ENCODE data around the gene ALG8. TPM values are rescaled to one million over a fixed set of nuclear protein-coding genes. Genes with fewer than 3 reads are reported as not detected.
"Not testable (repeated sequence)": the region's sequence is repeated elsewhere in the genome, so short reads cannot be mapped to it uniquely, and the experiment has no call there.

ALG8 gene
- total and polyA plus RNA-seq, 12 donors = 9.6 to 69.1 (median 16.8) TPM

DNA sequence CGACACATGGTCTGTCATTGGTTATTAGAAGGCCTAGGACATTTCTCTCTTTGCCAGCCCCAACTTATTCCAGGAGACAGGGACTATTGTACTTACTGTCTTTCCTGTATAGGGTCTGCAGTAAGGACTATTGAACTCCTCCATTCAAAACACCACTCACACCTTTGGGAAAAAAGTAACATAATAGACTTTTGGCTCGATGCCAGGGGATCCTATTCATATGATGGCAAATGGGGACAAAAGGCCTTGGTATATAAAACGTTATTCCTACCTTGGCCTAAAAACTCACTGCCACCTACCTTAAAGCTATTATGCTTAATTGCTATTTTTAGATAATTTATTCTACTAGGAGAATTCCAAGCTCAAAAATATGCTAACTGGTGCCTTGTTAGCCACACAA is 53.5 kb downstream of the ALG8 start:
- H3K36me3 ChIP-seq = no peaks in the 10 kb centered on the region
- no peak for ATAC-seq
- peaks cover 0 to 2% (median 0%) of the 10 kb centered on the region in 9 donors for H3K4me1 ChIP-seq
- H3K4me3 ChIP-seq = no peak overlapping the region
- no peak overlapping the region for H3K27ac ChIP-seq
- intact Hi-C loops (cut with DNase I) = no loop called here
- TF ChIP-seq, protein P1, sequence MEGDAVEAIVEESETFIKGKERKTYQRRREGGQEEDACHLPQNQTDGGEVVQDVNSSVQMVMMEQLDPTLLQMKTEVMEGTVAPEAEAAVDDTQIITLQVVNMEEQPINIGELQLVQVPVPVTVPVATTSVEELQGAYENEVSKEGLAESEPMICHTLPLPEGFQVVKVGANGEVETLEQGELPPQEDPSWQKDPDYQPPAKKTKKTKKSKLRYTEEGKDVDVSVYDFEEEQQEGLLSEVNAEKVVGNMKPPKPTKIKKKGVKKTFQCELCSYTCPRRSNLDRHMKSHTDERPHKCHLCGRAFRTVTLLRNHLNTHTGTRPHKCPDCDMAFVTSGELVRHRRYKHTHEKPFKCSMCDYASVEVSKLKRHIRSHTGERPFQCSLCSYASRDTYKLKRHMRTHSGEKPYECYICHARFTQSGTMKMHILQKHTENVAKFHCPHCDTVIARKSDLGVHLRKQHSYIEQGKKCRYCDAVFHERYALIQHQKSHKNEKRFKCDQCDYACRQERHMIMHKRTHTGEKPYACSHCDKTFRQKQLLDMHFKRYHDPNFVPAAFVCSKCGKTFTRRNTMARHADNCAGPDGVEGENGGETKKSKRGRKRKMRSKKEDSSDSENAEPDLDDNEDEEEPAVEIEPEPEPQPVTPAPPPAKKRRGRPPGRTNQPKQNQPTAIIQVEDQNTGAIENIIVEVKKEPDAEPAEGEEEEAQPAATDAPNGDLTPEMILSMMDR (IDR thresholded peaks at IDR 0.05) = no peak
- 71 to 79% methylated on average over 3 of the region's 3 CpGs for WGBS, 2 donors
- no peaks in the 10 kb centered on the region for H3K27me3 ChIP-seq
- no peak for DNase-seq
- no peaks in the 10 kb centered on the region for H3K9me3 ChIP-seq

DNA sequence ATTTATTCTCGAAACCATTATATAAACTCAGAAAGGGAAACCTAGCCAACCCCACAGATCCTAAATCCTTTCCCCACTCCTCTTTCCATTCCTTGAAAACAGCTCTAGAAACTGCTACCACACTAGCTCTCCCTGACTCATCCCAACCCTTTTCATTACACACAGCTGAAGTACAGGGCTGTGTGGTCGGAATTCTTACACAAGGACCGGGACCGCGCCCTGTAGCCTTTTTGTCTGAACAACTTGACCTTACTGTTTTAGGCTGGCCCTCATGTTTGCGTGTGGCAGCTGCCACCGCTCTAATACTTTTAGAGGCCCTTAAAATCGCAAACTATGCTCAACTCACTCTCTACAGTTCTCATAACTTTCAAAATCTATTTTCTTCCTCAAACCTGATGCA is 54.9 kb downstream of the ALG8 start:
- DNase-seq; H3K9me3 ChIP-seq; H3K36me3 ChIP-seq; intact Hi-C loops (cut with DNase I); H3K27me3 ChIP-seq; H3K4me3 ChIP-seq; H3K27ac ChIP-seq; ATAC-seq: not testable (repeated sequence)
- 92 to 95% methylated on average over 8 of the region's 8 CpGs for WGBS, 2 donors
- H3K4me1 ChIP-seq = peaks cover 0 to 12% (median 5%) of the 10 kb centered on the region in 9 donors

DNA sequence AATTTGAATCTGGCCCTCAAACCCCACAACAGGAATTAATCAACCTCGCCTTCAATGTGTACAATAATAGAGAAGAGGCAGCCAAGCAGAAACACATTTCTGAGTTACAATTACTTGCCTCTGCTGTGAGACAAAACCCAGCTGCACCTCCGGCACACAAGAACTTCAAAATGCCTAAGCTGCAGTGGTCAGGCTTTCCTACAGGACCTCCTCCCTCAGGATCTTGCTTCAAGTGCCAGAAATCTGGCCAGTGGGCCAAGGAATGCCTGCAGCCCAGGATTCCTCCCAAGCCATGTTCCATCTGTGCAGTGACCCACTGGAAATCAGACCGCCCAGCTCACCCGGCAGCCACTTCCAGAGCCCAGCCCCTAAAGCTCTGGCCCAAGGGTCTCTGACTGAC is 56.4 kb downstream of the ALG8 start:
- intact Hi-C loops (cut with DNase I) = no loop called here
- no peak for ATAC-seq
- Histone ChIP-seq H3K27ac (peak overlapping the region in 2 of 10 donors; percentile 31 to 51), H3K36me3 (no peaks in the 10 kb centered on the region), H3K27me3 (no peaks in the 10 kb centered on the region), H3K4me3 (peak overlapping the region in 2 of 10 donors; percentile 27 to 28), H3K4me1 (peaks cover 0 to 21% (median 15%) of the 10 kb centered on the region in 9 donors), H3K9me3 (no peaks in the 10 kb centered on the region)
- TF ChIP-seq, protein P1 (IDR thresholded peaks at IDR 0.05) = no peak
- no peak for DNase-seq
- 61 to 70% methylated on average over 4 of the region's 4 CpGs for WGBS, 2 donors

DNA sequence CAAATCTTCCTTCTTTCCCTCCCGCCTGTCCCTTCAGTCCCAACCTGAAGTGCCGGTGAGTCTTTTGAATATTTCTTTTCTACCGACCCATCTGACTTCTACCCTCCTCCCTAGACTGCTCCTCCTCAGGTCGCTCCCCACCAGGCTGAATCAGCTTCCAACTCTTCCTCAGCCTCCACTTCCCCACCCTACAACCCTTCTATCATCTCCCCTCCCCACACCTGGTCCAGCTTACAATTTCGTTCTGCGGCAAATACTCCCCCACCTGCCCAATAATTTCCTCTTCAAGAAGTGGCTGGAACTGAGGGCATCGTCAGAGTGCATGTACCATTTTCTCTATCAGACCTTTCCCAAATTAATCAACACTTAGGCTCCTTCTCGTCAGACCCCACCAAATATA is 57.3 kb downstream of the ALG8 start:
- no peak for DNase-seq
- TF ChIP-seq, protein P1 (IDR thresholded peaks at IDR 0.05) = no peak
- H3K4me3 ChIP-seq = peak overlapping the region in 3 of 10 donors; percentile 8 to 28 (median 27)
- no peaks in the 10 kb centered on the region for H3K27me3 ChIP-seq
- intact Hi-C loops (cut with DNase I) = no loop called here
- H3K4me1 ChIP-seq = peaks cover 3 to 30% (median 24%) of the 10 kb centered on the region in 9 donors
- 85 to 87% methylated on average over 8 of the region's 8 CpGs for WGBS, 2 donors
- peak overlapping the region in 2 of 10 donors; percentile 41 to 51 for H3K27ac ChIP-seq
- H3K36me3 ChIP-seq = no peaks in the 10 kb centered on the region
- H3K9me3 ChIP-seq = no peaks in the 10 kb centered on the region
- ATAC-seq = no peak

DNA sequence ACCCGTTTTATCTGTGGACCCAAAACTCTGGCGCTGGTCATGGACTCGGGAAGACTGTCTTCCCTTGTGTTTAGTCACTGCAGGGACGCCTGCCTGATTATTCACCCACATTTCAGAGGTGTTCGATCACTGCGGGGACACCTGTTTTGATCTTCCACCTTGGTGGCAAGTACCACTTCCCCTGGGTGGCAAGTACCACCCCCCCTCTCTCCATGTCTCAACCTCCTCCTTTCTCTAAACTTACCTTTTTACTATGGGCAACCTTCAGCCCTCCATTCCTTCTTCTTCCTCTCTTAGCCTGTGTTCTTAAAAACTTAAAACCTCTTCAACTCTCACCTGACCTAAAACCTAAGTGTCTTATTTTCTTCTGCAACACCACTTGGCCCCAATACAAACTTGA is 57.8 kb downstream of the ALG8 start:
- H3K4me1 ChIP-seq = peaks cover 6 to 35% (median 30%) of the 10 kb centered on the region in 9 donors
- ATAC-seq (no peak), DNase-seq (no peak)
- H3K27ac ChIP-seq = peak overlapping the region in 4 of 10 donors; percentile 40 to 51 (median 46)
- 89% methylated on average over 6 of the region's 6 CpGs for WGBS, 2 donors
- peak overlapping the region in 3 of 10 donors; percentile 10 to 28 (median 27) for H3K4me3 ChIP-seq
- TF ChIP-seq, protein P1 (IDR thresholded peaks at IDR 0.05) = no peak
- no peaks in the 10 kb centered on the region for H3K27me3 ChIP-seq
- H3K9me3 ChIP-seq = no peaks in the 10 kb centered on the region
- peaks cover 0 to 5% (median 0%) of the 10 kb centered on the region in 9 donors for H3K36me3 ChIP-seq
- intact Hi-C loops (cut with DNase I) = no loop called here
